SKM-1 treated with dmso at 0.1 percent for 144 hours (cell line): Measurements from ENCODE around the gene ABLIM2.

ENCODE experiments used
- DNase-seq: peaks from one replicate; lab custom pipeline; 2025; ENCODE audit not compliant: unreplicated experiment; lab: John Stamatoyannopoulos, UW

Gene ABLIM2

DNA sequence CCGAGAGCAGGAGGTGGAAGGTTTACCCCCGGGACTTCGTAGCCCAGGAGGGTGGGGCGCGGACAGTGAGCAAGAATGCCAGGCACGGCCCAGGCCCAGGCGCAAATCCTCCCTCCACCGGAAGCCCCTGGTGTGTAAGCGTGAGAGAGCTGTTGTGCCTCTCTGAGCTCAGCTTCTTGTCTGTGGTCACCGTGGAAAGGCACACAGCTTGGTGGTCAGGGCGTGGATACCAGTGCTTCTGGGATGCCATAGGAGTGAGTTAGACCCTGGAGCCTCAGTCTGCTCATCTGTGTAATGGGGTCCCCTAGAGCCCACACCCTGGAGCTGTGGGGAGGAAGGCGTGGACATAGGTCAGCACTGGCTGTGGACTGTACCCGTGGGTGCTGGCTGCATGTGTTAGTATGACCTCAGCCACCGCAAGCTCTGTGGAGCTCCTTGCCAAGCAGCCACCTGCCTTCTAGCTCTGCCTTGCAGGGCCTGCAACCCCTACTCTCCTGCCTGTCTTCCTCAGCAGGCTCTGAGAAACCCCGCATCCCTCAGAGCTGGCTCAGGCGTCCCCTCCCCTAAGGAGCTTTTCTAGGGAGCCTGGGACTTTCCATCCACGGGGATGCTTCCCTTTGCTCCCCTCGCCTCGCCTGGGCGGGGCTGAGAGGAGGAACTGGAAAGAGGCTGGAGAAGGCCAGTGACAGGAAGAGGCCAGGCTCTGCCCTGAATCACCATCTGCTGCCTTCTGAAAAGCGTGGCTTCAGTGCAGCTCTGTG lies 190.9 kb downstream of the ABLIM2 start:
- no peak for DNase-seq

DNA sequence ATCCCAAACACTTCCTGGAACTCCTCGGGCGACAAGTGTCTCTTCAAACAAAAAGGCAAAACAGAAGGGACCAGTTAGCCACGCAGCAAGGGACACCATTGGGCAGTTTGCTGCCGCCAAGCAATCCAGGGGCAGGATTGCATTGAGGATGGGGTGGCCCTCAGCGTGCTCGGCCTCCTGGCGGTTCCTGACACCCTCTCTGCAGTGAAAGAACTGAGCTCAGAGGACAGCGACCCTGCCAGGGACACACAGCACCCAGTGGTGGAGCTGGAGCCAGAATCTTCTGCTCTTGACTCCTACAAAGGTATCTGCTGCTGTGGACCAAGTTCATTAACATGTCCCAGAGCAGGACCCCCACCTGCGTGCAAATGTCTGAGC lies 191.6 kb downstream of the ABLIM2 start:
- no peak for DNase-seq

- DNase-seq, result no peak
Measured at GRCh38 chr4:7966281-7967062, 192.1 kb downstream of the ABLIM2 start.

- DNase-seq, result no peak
Measured at GRCh38 chr4:7964890-7965662, 193.5 kb downstream of the ABLIM2 start.

- DNase-seq, result no peak
Measured at GRCh38 chr4:7964459-7964858, 194.2 kb downstream of the ABLIM2 start.

DNA sequence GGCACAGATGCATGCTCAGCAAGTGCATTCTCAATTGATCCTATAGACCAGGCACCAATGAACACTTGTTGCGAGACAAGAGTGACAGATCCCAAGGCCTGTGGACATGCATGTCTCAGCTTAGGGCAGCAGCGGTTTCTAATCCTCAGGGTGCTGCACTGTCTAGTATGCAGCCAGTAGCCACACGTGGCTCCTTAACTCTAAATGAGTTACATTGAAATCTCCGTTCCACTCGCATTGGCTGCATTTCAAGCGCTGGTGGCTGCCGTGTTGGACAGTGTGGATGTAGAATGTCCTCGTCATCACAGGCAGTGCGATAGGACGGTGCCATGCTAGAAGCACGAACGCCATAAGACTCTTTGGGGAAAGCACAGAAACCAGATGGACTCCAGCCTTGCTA lies 194.9 kb downstream of the ABLIM2 start:
- no peak for DNase-seq

- DNase-seq, result no peak
Measured at GRCh38 chr4:7962609-7963508, 195.8 kb downstream of the ABLIM2 start.

DNA sequence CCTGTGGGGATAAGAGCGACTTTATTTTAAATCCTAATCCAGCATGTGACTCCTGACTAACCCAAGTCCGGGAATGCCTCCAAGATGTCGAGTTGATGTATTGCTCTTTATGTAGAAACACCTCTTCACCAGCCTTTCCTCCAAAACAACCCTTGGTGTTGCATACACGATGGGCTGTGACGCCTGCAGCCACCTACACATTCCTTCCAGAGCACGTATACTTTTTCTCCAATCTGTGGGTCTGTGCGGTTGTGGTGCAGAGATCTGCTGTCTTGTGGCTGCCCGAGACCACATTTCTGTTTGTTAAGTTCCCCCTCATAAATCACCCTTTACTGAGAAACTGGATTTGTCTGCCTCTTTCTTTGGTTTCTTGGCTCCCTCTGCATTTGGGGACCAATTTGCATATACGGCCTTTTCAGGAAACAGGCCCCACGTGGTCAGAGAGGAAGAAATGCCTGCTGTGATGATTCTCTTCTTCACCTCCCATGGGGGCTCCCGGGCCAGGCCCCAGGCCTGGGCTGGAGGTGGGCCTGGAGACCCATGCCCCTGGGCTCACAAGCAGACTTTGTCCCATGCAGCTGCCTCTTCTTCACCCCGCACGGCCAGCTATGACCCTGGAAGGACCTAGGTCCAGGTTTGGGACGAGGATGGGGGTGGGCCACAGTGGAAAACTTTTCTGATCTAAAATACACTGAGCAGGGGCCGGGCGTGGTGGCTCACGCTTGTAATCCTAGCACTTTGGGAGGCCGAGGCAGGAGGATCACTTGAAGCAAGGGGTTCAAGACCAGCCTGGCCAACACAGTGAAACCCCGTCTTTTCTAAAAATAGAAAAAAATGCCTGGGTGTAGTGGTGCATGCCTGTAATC lies 197.6 kb downstream of the ABLIM2 start:
- DNase-seq, result no peak

GRCh38 chr4:7960017-7960789 lies 198.4 kb downstream of the ABLIM2 start:
- DNase-seq, result no peak

GRCh38 chr4:7959078-7959477 lies 199.5 kb downstream of the ABLIM2 start:
- no peak for DNase-seq

- no peak for DNase-seq
Measured at GRCh38 chr4:7956934-7957656, 201.5 kb downstream of the ABLIM2 start.

DNA sequence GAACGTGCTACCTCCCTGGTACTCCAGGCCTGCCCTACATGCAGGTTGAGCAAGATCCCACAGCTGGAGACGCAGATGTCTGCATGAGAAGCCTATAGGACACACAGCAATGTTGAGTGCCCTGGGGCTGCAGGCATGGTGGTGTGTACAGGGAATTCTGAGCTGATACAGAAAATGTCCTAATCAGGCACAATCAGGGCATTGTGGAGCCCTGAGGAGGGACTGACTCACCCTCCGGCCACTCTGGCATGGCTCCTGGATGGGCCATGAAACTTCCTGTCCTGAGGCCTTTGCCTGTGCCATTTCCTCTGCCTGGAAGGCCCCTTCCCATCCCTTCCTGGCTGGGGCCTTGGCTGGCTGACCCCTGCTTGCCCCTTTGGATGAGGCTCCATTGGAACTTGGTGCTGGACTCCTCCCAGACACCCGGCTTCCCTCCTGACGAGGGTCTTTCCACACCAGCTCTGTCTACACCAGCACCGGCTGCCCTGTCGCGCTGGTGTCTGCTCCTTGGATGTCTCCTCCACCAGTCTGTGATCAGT lies 202.3 kb downstream of the ABLIM2 start:
- DNase-seq, result no peak

DNA sequence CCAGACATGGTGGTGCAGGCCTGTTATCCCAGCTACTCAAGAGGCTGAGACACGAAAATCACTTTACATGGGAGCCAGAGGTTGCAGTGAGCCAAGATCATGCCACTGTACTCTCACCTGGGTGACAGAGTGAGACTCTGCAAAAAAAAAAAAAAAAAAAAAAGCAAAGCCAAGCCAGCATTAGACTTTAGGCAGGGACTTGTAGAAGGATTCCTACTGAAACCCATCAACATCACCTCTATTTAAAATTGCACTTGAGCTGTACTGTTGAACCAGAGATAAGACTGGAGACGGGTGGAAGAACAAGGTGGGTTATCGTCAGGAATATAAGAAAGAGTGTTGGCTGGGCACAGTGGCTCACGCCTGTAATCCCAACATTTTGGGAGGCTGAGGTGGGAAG lies 203.2 kb downstream of the ABLIM2 start:
- no peak for DNase-seq

DNA sequence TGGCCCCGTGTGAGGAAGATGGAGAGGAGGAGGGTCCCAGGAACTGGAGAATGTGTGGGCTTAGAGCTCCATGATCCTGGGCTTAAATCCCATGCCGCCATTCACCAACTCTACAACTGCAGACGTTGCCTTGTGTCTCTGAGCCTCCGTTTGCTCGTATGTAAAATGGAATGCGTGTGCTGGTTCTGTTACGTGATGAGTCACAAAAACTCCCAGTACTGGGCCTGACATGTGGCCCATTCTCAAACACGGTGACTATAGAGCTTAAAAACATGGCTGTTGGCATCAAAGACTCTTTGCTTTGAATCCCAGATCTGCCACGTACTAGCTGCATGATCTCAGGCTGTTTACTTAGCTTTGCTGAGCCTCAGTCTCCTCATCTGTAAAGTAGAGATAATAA lies 206.0 kb downstream of the ABLIM2 start:
- DNase-seq, result no peak

GRCh38 chr4:7950301-7951092 lies 208.1 kb downstream of the ABLIM2 start:
- DNase-seq, result no peak

- no peak for DNase-seq
Measured at GRCh38 chr4:7949759-7950158, 208.9 kb downstream of the ABLIM2 start.

GRCh38 chr4:7947927-7948326 lies 210.7 kb downstream of the ABLIM2 start:
- DNase-seq, result no peak
